NT2/D1 (cell line): ENCODE results near the gene DRC7.

ENCODE experiments used
- DNase-seq: peaks from one replicate; pipeline ENCODE4 v3.0.0-alpha.2; 2011; ENCODE audit warnings: low read depth, low spot score
- H3K27me3 ChIP-seq: 2 replicates; pipeline ENCODE4 v1.6.0; 2011; ENCODE audit warnings: mild to moderate bottlenecking; ENCODE audit not compliant: insufficient read length, insufficient read depth
- H3K36me3 ChIP-seq: 2 replicates; pipeline ENCODE4 v1.6.1; 2011; ENCODE audit warnings: mild to moderate bottlenecking, low read length, mixed read lengths; ENCODE audit not compliant: insufficient read depth, insufficient read length
- H3K4me1 ChIP-seq: 2 replicates; pipeline ENCODE4 v1.5.1; 2011; ENCODE audit not compliant: insufficient read depth, insufficient read length
- H3K4me3 ChIP-seq: 2 replicates; pipeline ENCODE4 v1.5.1; 2011; ENCODE audit warnings: low read depth; ENCODE audit not compliant: insufficient read length
- H3K9ac ChIP-seq: 2 replicates; pipeline ENCODE4 v1.6.0; 2011; ENCODE audit warnings: low read depth; ENCODE audit not compliant: insufficient read length
- H3K9me3 ChIP-seq: 2 replicates; pipeline ENCODE4 v1.5.1; 2011; ENCODE audit warnings: mild to moderate bottlenecking, low read length; ENCODE audit not compliant: insufficient read depth
- SUZ12 ChIP-seq: IDR thresholded peaks from 2 replicates; pipeline ENCODE4 v1.6.1; 2011; ENCODE audit not compliant: insufficient read length, insufficient read depth; ENCODE audit errors: extremely low read depth
- YY1 ChIP-seq: IDR thresholded peaks from 2 replicates; pipeline ENCODE4 v1.6.1; 2011; ENCODE audit not compliant: insufficient read length, insufficient read depth
- ZNF274 ChIP-seq: IDR thresholded peaks from 2 replicates; pipeline ENCODE4 v1.6.1; 2011; ENCODE audit warnings: mild to moderate bottlenecking, low read depth, low read length

The DRC7 gene

DNA sequence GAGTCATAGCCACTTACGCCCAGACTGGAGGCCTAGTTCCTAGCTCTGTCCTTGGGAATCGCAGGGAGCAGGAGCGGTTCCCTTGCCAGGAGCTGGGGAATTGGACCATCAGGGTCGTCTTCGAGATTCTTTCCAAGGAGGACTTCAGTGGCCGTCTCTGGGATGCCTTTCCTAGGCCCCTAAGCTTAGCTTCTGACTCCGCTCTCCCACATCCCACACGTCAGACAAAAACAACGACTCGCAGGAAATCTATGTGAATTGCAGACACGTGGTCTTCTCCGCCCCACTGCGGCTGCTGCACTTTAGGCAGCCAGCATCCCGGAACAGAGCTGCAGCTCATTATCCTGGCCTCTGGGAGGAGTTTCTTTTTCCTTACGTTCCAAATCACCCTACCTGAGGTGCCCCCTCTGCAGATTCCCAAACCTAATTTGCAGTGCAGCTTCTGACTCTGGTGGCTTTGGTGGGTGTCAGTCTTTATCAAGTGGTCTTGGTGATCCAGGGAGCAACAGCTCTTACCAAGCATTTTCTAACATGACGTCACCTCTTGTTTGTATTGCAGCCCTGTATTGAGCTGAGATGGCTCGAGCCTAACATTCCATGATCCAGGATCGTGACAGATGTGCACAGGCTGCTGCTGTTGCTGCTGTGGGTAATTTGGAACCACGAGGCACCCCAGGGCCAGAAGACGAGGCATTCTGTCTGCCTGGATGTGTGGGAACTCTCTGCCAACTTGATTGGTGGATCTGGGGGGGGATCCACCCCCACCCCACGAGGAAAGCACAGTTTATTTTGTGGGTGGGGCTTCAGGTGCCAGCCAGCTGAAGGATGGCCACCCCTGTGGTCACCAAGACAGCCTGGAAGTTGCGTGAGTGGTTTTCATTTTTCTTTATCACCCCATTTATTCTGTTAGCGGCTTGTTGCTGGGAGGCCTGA is 42.1 kb downstream of the DRC7 start:
- no peak for TF ChIP-seq SUZ12
- no peak for TF ChIP-seq YY1
- TF ChIP-seq ZNF274: no peak
- H3K27me3 ChIP-seq: no peaks in the 10 kb centered on the region
- H3K4me3 ChIP-seq: peak overlapping the region; percentile 75
- H3K9me3 ChIP-seq: no peaks in the 10 kb centered on the region
- peaks cover 11% of the 10 kb centered on the region for H3K4me1 ChIP-seq
- peak overlapping the region; percentile 83 for H3K9ac ChIP-seq
- no peak for DNase-seq
- H3K36me3 ChIP-seq: peaks cover 29% of the 10 kb centered on the region

DNA sequence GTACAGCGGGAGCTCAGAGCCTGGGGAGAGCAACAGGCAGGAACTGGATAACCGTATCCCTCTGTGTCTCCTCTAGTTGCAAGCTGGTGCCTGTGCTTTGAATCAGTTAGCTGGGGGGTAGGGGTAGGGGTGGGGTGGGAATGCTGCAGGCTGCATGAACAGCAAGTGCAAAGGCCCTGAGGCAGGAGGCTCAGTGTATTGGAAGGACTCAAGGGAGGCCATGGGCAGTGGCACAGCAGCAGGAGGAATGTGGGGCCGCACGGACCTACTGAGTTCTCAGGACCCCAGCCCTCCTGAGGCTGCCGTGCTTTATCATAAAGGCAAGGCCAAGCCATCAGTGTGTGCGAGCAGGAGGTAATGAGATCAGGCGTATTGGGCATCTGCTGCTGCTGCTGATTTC is 44.2 kb downstream of the DRC7 start:
- no peak for TF ChIP-seq YY1
- no peak for TF ChIP-seq ZNF274
- TF ChIP-seq SUZ12: no peak
- Histone ChIP-seq H3K4me3 (no peak overlapping the region), H3K4me1 (peaks cover 13% of the 10 kb centered on the region), H3K9me3 (no peaks in the 10 kb centered on the region), H3K9ac (no peak overlapping the region), H3K27me3 (no peaks in the 10 kb centered on the region), H3K36me3 (peaks cover 35% of the 10 kb centered on the region)
- DNase-seq: no peak

DNA sequence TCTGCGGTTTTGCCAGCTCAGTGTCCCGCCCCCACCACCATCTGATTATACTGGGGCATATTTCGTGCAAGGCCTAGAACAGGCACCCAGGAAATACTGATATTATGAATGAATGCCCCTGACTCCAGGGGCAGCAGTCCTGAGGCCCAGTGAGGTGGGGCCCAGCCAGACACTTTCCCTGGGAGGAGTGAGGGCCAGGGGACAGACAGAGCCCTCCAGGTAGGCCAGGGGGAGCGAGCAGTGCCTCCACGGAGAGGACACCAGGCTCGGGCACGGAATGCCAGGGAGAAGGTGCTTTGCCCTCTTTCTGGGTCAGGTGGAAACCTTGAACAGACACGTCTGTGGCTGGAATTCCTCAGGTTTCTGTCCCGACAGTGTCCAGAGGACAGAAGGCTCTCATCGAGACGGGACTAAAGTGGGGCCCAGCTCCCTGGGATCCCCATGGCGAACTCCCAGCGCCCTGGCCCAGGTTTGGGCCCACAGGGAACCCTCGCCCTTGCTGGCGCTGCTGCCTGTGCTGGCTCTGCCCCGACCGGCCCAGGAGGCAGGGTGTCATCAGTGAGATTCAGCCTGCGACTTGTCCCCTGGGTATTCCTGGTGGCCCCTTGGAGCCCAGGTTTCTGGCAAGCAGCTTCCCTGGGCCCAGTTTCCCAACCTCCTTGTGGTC is 45.3 kb downstream of the DRC7 start:
- TF ChIP-seq YY1 (no peak), SUZ12 (no peak), ZNF274 (no peak)
- Histone ChIP-seq H3K9me3 (no peaks in the 10 kb centered on the region), H3K27me3 (no peaks in the 10 kb centered on the region), H3K9ac (no peak overlapping the region), H3K4me3 (no peak overlapping the region), H3K4me1 (peaks cover 18% of the 10 kb centered on the region), H3K36me3 (peaks cover 45% of the 10 kb centered on the region)
- no peak for DNase-seq

DNA sequence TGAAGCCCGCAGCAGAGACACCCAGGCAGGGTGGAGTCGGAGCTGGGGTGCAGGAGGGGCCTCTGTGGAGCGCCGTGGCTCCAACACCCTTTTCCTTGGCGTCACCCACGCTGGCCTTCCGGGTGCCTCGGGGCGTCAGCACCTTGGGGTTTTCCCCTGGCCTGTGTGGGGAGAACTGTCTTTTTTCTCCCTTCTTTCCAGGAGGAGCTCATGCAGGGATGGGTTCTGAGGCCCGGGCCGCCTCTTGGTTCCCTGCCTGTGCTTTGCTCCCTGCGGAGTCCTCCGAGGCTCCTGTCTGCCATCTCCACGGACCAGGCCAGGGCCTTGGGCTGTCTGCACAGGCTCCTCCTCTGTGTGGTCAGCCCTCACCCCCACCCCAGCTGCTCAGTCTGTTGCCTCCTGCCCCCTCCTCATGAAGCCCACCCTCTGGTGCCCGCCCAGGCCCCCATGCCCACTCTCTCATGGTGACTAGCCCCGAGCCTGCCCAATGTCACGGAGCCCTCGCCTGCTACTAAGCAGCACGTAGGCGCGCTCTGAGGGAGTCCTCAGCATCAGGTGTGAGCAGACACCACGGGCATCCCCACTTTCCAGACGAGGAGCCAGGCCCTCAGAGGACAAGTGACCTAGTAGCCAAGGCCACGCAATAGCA is 45.9 kb downstream of the DRC7 start:
- Histone ChIP-seq H3K9me3 (no peaks in the 10 kb centered on the region), H3K36me3 (peaks cover 45% of the 10 kb centered on the region), H3K9ac (no peak overlapping the region), H3K27me3 (no peaks in the 10 kb centered on the region), H3K4me1 (peaks cover 18% of the 10 kb centered on the region), H3K4me3 (no peak overlapping the region)
- DNase-seq: no peak
- TF ChIP-seq YY1 (no peak), SUZ12 (no peak), ZNF274 (no peak)

DNA sequence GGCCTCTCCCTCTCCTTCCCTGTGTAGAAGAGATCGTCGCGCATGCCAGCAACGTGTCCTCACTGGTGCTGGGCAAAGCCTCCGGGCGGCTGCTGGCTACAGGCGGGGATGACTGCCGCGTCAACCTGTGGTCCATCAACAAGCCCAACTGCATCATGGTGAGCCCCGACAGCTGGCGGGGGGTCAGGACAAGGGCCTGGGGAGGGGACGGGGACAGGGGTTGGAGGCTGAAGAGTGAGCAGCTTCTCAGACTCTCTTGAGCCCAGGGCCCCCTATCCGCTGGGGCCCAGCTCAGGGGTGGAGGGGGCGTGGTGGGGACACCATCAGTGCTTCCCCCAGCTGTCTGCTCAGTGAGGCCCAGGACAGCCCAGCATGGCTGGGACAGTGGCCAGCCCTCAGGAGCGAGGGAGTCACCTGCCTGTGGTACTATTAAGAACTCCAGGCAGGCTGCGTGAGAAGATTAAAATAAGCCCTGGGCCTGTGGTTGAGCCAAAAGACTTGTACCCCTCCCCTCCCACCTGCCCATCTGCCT is 47.1 kb downstream of the DRC7 start:
- no peaks in the 10 kb centered on the region for H3K9me3 ChIP-seq
- DNase-seq: no peak
- TF ChIP-seq SUZ12 (no peak), YY1 (no peak), ZNF274 (no peak)
- no peak overlapping the region for H3K9ac ChIP-seq
- peaks cover 16% of the 10 kb centered on the region for H3K4me1 ChIP-seq
- peaks cover 45% of the 10 kb centered on the region for H3K36me3 ChIP-seq
- no peaks in the 10 kb centered on the region for H3K27me3 ChIP-seq
- no peak overlapping the region for H3K4me3 ChIP-seq

DNA sequence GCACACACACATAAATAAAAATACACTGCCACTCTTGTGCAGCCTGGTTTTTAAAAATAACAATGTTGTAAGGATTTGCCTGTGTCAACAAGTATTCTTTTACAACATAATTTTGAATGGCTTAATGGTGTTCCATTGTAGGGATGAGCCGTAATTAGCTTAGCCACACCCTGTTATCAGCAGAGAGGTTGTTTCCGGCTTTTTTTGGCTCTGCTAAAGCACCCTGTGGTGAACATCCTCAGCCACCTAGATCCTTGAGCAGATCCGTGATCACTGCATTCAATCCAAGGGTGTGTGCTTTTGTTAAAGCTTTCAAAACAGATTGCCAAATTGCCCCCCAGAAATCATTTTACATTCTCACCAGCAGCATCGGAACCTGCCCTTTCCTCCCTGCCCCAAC is 47.9 kb downstream of the DRC7 start:
- Histone ChIP-seq H3K9me3 (no peaks in the 10 kb centered on the region), H3K9ac (no peak overlapping the region), H3K4me1 (peaks cover 12% of the 10 kb centered on the region), H3K4me3 (no peak overlapping the region), H3K36me3 (peaks cover 43% of the 10 kb centered on the region), H3K27me3 (no peaks in the 10 kb centered on the region)
- TF ChIP-seq ZNF274: no peak
- TF ChIP-seq SUZ12: no peak
- no peak for TF ChIP-seq YY1
- no peak for DNase-seq

DNA sequence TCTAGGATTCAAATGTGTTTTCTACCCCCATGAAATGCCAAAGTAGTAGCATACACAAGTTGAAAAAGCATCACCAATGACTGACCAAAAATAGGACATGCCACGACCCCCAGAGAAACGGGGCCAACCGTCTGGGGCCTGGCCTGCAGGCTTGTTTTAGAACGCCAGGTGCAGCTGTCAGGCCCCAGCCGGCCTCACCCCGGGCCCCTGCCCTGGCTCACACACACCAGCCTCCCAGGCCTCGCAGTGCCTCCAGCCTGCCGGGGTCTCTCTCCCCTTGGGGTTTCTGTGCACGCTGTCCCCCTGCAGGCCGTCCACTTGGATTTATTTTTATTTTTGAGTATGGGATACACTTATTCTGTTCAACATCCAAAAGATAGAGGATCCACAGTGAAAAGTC is 48.9 kb downstream of the DRC7 start:
- Histone ChIP-seq H3K9ac (no peak overlapping the region), H3K36me3 (peaks cover 44% of the 10 kb centered on the region), H3K4me1 (peaks cover 12% of the 10 kb centered on the region), H3K27me3 (no peaks in the 10 kb centered on the region), H3K9me3 (no peaks in the 10 kb centered on the region), H3K4me3 (no peak overlapping the region)
- DNase-seq: no peak
- TF ChIP-seq YY1 (no peak), ZNF274 (no peak), SUZ12 (no peak)
